HUES6 (cell line): Measurements from ENCODE around the gene WASHC2A.
"Not testable (repeated sequence)": the region's sequence is repeated elsewhere in the genome, so short reads cannot be mapped to it uniquely, and the experiment has no call there.

Experiments
- H3K27ac ChIP-seq: 2 replicates; pipeline ENCODE4 v1.7.0; 2013; ENCODE audit warnings: low read depth, mild to moderate bottlenecking, low read length, inconsistent platforms
- H3K27me3 ChIP-seq: 2 replicates; pipeline ENCODE4 v1.6.1; 2013; ENCODE audit warnings: low read length; ENCODE audit not compliant: control insufficient read depth, insufficient read depth
- H3K36me3 ChIP-seq: 2 replicates; pipeline ENCODE4 v1.6.1; 2013; ENCODE audit warnings: low read length; ENCODE audit not compliant: control insufficient read depth, insufficient read depth
- H3K4me1 ChIP-seq: 2 replicates; pipeline ENCODE4 v1.6.1; 2013; ENCODE audit warnings: low read length; ENCODE audit not compliant: control insufficient read depth, insufficient read depth
- H3K4me3 ChIP-seq: 2 replicates; pipeline ENCODE4 v1.5.1; 2013; ENCODE audit warnings: low read depth, low read length
- H3K9ac ChIP-seq: one replicate; pipeline ENCODE4 v1.6.1; 2013; ENCODE audit warnings: mild to moderate bottlenecking, low read length
- H3K9me3 ChIP-seq: 2 replicates; pipeline ENCODE4 v1.6.1; 2013; ENCODE audit warnings: low read depth, low read length; ENCODE audit not compliant: control insufficient read depth, insufficient read depth

WASHC2A gene

DNA sequence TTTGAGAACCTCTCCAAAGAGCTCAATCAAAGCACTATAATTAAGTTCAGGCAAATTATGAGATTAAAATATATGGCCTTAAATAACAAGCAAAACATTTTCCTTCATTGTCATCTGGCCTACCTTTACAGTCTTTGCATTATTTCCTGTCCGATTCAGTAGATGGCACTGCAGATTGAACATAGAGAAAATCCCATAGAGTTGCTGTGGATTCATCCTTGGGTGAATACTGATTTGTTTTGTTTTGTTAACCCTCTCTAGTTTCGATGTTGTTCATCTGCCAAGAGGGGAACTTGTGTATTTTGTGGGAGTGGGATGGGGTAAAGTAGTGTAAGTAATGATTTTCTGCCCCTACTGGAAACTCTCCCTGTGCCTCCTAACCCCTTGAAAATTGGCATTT is 97.3 kb downstream of the WASHC2A start:
- H3K36me3 ChIP-seq, H3K27me3 ChIP-seq, H3K9ac ChIP-seq, H3K4me3 ChIP-seq, H3K4me1 ChIP-seq, H3K9me3 ChIP-seq, H3K27ac ChIP-seq: not testable (repeated sequence)

DNA sequence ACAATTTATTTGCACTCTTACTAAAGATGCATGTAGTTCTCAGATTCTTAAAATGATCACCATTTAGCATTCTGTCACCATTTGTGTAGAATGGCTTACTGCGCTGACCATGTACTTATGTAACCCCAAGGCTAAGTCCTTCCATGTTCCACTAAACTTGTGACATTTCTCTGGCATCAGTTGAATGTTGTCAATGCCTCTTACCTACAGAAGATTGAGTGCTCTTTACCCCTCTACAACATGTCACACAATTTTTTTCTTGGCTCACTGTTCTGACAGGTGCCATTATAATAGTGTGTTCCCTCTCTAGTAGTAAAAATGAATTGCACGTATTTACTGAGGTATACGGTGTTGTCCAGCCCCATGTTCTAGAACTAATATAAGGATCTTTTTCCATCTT is 100.1 kb downstream of the WASHC2A start:
- not testable (repeated sequence) for H3K36me3 ChIP-seq, H3K9ac ChIP-seq, H3K27me3 ChIP-seq, H3K4me3 ChIP-seq, H3K9me3 ChIP-seq, H3K4me1 ChIP-seq, H3K27ac ChIP-seq

DNA sequence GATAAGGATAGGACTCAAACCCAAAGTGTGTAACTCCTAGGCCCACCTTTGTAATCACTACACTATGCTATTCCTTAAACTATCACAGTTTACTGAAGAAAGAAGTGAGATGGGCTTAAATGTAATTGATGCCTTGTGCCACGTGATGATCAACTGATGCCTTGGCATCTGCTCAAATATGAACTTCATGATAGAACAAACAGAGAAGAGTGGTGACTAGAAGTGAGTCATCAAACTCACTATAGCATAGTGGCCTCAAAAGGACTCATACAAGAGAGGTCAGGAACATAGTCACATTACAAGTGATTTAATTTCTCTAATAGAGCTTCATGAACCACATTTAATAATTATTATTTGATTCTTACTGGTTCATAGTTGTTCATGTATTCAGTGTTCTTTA is 101.8 kb downstream of the WASHC2A start:
- not testable (repeated sequence) for H3K36me3 ChIP-seq, H3K27me3 ChIP-seq, H3K27ac ChIP-seq, H3K9ac ChIP-seq, H3K4me1 ChIP-seq, H3K4me3 ChIP-seq, H3K9me3 ChIP-seq

DNA sequence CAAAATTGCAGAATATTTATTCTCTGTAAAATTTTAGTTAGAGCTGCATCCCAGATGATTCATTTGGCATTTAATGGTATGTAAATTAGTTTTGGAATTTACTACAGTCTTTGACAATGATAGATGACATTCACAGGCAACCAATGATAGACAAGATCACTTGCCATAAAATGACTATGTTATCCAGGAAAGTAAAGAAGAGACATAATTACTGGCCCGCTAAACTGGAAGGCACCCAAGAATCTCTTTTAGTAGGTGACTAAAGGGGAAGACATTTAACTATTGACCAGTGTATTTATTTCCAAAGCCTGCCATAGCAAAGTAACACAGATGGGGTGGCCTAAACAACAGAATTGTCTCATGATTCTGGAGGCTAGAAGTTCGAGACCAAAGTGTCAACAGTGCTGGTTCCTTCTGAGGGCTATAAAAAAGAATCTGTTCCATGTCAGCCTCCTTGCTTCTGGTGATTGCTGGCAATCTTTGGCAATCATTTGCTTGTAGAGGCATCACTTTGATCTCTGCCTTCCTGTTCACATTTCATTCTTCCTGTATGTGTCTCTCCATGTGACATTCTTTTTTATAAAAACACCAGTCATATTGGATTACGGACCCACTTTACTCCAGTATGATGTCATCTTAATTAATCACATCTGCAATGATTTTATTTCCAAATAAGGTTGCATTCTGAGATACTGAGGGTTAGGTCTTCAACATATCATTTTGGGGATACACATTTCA is 107.2 kb downstream of the WASHC2A start:
- H3K27me3 ChIP-seq, H3K4me3 ChIP-seq, H3K27ac ChIP-seq, H3K9me3 ChIP-seq, H3K4me1 ChIP-seq, H3K36me3 ChIP-seq, H3K9ac ChIP-seq: not testable (repeated sequence)
